Prostate gland (tissue), 2 donors: Measurements from ENCODE around the gene NR5A2. TPM values are rescaled to one million over a fixed set of nuclear protein-coding genes. Genes with fewer than 3 reads are reported as not detected.

Source experiments
- DNase-seq: peaks from one replicate; pipeline ENCODE4 v3.0.0-alpha.2; 2019; ENCODE audit warnings: low spot score
- H3K27ac ChIP-seq, 2 donors: fragments of 200-600 bp; sonication (generic); 2 replicates each; pipeline ENCODE4 v1.5.1; 2017 to 2019
- H3K27me3 ChIP-seq: fragments of 200-600 bp; sonication (generic); replicated peaks from 2 replicates; pipeline ENCODE4 v1.5.1; 2019; ENCODE audit not compliant: insufficient read depth
- H3K36me3 ChIP-seq, 2 donors: fragments of 200-600 bp; sonication (generic); 1 replicate in 1 of 2; 2 replicates in 1 of 2; pipeline versions ENCODE4 v1.5.1 to v1.8.1; 2017 to 2019
- H3K4me1 ChIP-seq: fragments of 200-600 bp; sonication (generic); replicated peaks from 2 replicates; pipeline ENCODE4 v1.5.1; 2019
- H3K4me3 ChIP-seq, 2 donors: fragments of 200-600 bp; sonication (generic); 2 replicates each; pipeline ENCODE4 v1.5.1; 2017 to 2019
- H3K9me3 ChIP-seq: fragments of 200-600 bp; sonication (generic); 2 replicates; pipeline ENCODE4 v1.5.1; 2017
- CTCF ChIP-seq, 4 experiments: fragments of 200-600 bp in 2 of 4; fragments of 450-650 bp in 2 of 4; sonication (generic) in 2 of 4; IDR thresholded peaks; 1 replicate in 3 of 4; 2 replicates in 1 of 4; pipeline ENCODE4 v1.5.1; 2016 to 2019; ENCODE audit warnings: antibody characterized with exemption in 4 of 4, mild to moderate bottlenecking in 2 of 4, moderate library complexity in 2 of 4
- POLR2A ChIP-seq: fragments of 450-650 bp; IDR thresholded peaks from one replicate; pipeline ENCODE4 v1.6.1; 2016; ENCODE audit warnings: antibody characterized with exemption, mild to moderate bottlenecking
- POLR2AphosphoS5 ChIP-seq: sonication (generic); formaldehyde crosslinking; IDR thresholded peaks from one replicate; pipeline ENCODE4 v1.6.1; 2017; ENCODE audit warnings: antibody characterized with exemption
- WGBS: methylation state at CpG from one replicate; pipeline ENCODE4 v1.1.5; 2018; 5-methylcytosine and 5-hydroxymethylcytosine counted together
- intact Hi-C: fragments of 100-400 bp; cut with DNase I; formaldehyde crosslinking; loops from one replicate; pipeline ENCODE4 v1.14.2; 2022
- total RNA-seq, 2 donors: library from RNA; depleted of rRNA; stranded (reverse); fragments of >200 nt; gene quantifications; one replicate each; pipeline ENCODE4 v1.1.0, GENCODE V29; 2016

The NR5A2 gene
- total RNA-seq, 2 donors from 2014 or later: 0.87 to 2.7 TPM

- no peaks in the 10 kb centered on the region for H3K36me3 ChIP-seq
- H3K27ac ChIP-seq: peak overlapping the region in 1 of 2 donors; percentile 25
- H3K27me3 ChIP-seq: peaks cover 51% of the 10 kb centered on the region
- H3K9me3 ChIP-seq: no peaks in the 10 kb centered on the region
- no peak for TF ChIP-seq POLR2A
- peaks cover 7% of the 10 kb centered on the region for H3K4me1 ChIP-seq
- intact Hi-C loops: no loop called here
- whole genome bisulfite sequencing: 4% methylated on average over 26 of the region's 26 CpGs
- H3K4me3 ChIP-seq: peak overlapping the region; percentile 28 to 32
- DNase-seq: no peak
Measured at GRCh38 chr1:200039849-200040474, 12.5 kb downstream of the NR5A2 start.

- no peaks in the 10 kb centered on the region for H3K9me3 ChIP-seq
- H3K27ac ChIP-seq: peak overlapping the region in 1 of 2 donors; percentile 9
- H3K27me3 ChIP-seq: peaks cover 48% of the 10 kb centered on the region
- no peaks in the 10 kb centered on the region for H3K36me3 ChIP-seq
- intact Hi-C loops: no loop called here
- no peak for TF ChIP-seq POLR2A
- TF ChIP-seq CTCF (IDR thresholded peaks at IDR 0.05): no peak
- no peak for TF ChIP-seq POLR2AphosphoS5
- H3K4me3 ChIP-seq: peak overlapping the region in 1 of 2 donors; percentile 3
- DNase-seq: no peak
- H3K4me1 ChIP-seq: peaks cover 7% of the 10 kb centered on the region
- WGBS: 3% methylated on average over 32 of the region's 35 CpGs
Measured at GRCh38 chr1:200040481-200041138, 13.1 kb downstream of the NR5A2 start.

- Histone ChIP-seq H3K27ac (peak overlapping the region; percentile 16 to 34), H3K9me3 (no peaks in the 10 kb centered on the region), H3K4me1 (peaks cover 7% of the 10 kb centered on the region), H3K27me3 (peaks cover 41% of the 10 kb centered on the region), H3K36me3 (no peaks in the 10 kb centered on the region), H3K4me3 (no peak overlapping the region)
- DNase-seq: no peak
- TF ChIP-seq POLR2A (no peak), CTCF (IDR thresholded peaks at IDR 0.05) (no peak), POLR2AphosphoS5 (no peak)
- 20% methylated on average over 35 of the region's 35 CpGs for WGBS
- intact Hi-C loops: no loop called here
Measured at GRCh38 chr1:200041337-200042118, 14.0 kb downstream of the NR5A2 start.

GRCh38 chr1:200042119-200042551, 14.6 kb downstream of the NR5A2 start:
- DNase-seq: no peak
- no peaks in the 10 kb centered on the region for H3K9me3 ChIP-seq
- H3K27me3 ChIP-seq: peaks cover 34% of the 10 kb centered on the region
- H3K4me3 ChIP-seq: peak overlapping the region; percentile 1 to 3
- peak overlapping the region in 1 of 2 donors; percentile 34 for H3K27ac ChIP-seq
- intact Hi-C loops: no loop called here
- no peak for TF ChIP-seq POLR2A
- TF ChIP-seq POLR2AphosphoS5: no peak
- TF ChIP-seq CTCF (IDR thresholded peaks at IDR 0.05): no peak
- peaks cover 7% of the 10 kb centered on the region for H3K4me1 ChIP-seq
- WGBS: 7% methylated on average over 22 of the region's 22 CpGs
- H3K36me3 ChIP-seq: no peaks in the 10 kb centered on the region

- H3K4me1 ChIP-seq: peaks cover 7% of the 10 kb centered on the region
- no peaks in the 10 kb centered on the region for H3K36me3 ChIP-seq
- peak overlapping the region; percentile 1 to 3 for H3K4me3 ChIP-seq
- intact Hi-C loops: no loop called here
- peaks cover 34% of the 10 kb centered on the region for H3K27me3 ChIP-seq
- TF ChIP-seq POLR2AphosphoS5: peak; percentile 11
- TF ChIP-seq POLR2A: no peak
- TF ChIP-seq CTCF (IDR thresholded peaks at IDR 0.05): no peak
- DNase-seq: no peak
- H3K27ac ChIP-seq: no peak overlapping the region
- 4% methylated on average over 45 of the region's 48 CpGs for WGBS
- H3K9me3 ChIP-seq: no peaks in the 10 kb centered on the region
Measured at GRCh38 chr1:200042552-200043335, 15.2 kb downstream of the NR5A2 start.
